Suprapubic skin (tissue), 3 donors: Measurements from ENCODE around the gene CEACAM8.

ENCODE experiments used
- EP300 ChIP-seq: sonication (generic); formaldehyde crosslinking; IDR thresholded peaks from one replicate; pipeline ENCODE4 v1.6.1; 2017; ENCODE audit warnings: antibody characterized with exemption
- TF ChIP-seq, protein P1 (sequence below), 2 donors: fragments of 200-600 bp in 1 of 2; fragments of 450-650 bp in 1 of 2; sonication (generic) in 1 of 2; IDR thresholded peaks; one replicate each; pipeline ENCODE4 v1.5.1; 2016 to 2019; ENCODE audit warnings: antibody characterized with exemption in 2 of 2, mild to moderate bottlenecking in 1 of 2, moderate library complexity in 1 of 2

DNA sequence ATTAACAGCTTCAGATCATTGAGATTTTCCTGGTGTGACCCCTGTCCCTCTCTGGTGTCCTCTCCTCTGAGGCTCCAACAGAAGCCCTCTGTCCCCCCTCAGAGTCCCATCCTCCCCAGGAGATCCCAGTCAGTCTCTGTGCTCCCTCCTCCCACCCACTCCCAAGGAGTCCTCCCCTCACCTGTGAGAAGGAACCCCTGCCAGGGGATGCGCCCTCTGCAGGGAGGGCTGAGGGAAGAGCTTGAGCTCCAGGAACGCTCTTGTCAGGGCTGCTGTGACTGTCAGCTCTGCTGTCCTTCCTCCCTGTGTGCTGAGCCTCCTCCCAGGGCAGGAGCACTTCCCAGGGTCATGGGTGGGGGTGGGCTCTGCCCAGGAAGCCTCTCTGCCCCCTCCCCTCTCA, 33.2 kb downstream of the CEACAM8 start:
- TF ChIP-seq, protein P1, sequence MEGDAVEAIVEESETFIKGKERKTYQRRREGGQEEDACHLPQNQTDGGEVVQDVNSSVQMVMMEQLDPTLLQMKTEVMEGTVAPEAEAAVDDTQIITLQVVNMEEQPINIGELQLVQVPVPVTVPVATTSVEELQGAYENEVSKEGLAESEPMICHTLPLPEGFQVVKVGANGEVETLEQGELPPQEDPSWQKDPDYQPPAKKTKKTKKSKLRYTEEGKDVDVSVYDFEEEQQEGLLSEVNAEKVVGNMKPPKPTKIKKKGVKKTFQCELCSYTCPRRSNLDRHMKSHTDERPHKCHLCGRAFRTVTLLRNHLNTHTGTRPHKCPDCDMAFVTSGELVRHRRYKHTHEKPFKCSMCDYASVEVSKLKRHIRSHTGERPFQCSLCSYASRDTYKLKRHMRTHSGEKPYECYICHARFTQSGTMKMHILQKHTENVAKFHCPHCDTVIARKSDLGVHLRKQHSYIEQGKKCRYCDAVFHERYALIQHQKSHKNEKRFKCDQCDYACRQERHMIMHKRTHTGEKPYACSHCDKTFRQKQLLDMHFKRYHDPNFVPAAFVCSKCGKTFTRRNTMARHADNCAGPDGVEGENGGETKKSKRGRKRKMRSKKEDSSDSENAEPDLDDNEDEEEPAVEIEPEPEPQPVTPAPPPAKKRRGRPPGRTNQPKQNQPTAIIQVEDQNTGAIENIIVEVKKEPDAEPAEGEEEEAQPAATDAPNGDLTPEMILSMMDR (IDR thresholded peaks at IDR 0.05), result no peak
- TF ChIP-seq EP300, result no peak
